IPS DF 4.7 (cell line): Measurements from ENCODE around the gene CPPED1.

ENCODE experiments used
- DNase-seq: peaks from one replicate; pipeline ENCODE4 v3.0.0-alpha.2; 2013; ENCODE audit warnings: low spot score; ENCODE audit errors: extremely low read depth

The CPPED1 gene

GRCh38 chr16:12649356-12649755, 154.3 kb downstream of the CPPED1 start:
- no peak for DNase-seq

- no peak for DNase-seq
These were observed 157.0 kb downstream of the CPPED1 start for GRCh38 chr16:12646490-12647274.

GRCh38 chr16:12646098-12646489, 157.6 kb downstream of the CPPED1 start:
- no peak for DNase-seq

- no peak for DNase-seq
These were observed 160.6 kb downstream of the CPPED1 start for GRCh38 chr16:12643034-12643455.

- DNase-seq: no peak
These were observed 164.6 kb downstream of the CPPED1 start for GRCh38 chr16:12639044-12639443.

GRCh38 chr16:12637002-12637401, 166.7 kb downstream of the CPPED1 start:
- no peak for DNase-seq

GRCh38 chr16:12629271-12629670, 174.4 kb downstream of the CPPED1 start:
- no peak for DNase-seq

GRCh38 chr16:12628536-12628935, 175.2 kb downstream of the CPPED1 start:
- no peak for DNase-seq

- DNase-seq: no peak
These were observed 176.3 kb downstream of the CPPED1 start for GRCh38 chr16:12627394-12627793.

GRCh38 chr16:12626411-12626810, 177.3 kb downstream of the CPPED1 start:
- no peak for DNase-seq

GRCh38 chr16:12625716-12626115, 178.0 kb downstream of the CPPED1 start:
- no peak for DNase-seq

GRCh38 chr16:12625068-12625467, 178.6 kb downstream of the CPPED1 start:
- DNase-seq: no peak

GRCh38 chr16:12620150-12620549, 183.5 kb downstream of the CPPED1 start:
- DNase-seq: no peak

- no peak for DNase-seq
These were observed 185.2 kb downstream of the CPPED1 start for GRCh38 chr16:12618515-12618914.

- DNase-seq: no peak
These were observed 186.3 kb downstream of the CPPED1 start for GRCh38 chr16:12617401-12617819.

GRCh38 chr16:12614662-12615278, 188.9 kb downstream of the CPPED1 start:
- no peak for DNase-seq

GRCh38 chr16:12613992-12614661, 189.6 kb downstream of the CPPED1 start:
- no peak for DNase-seq

GRCh38 chr16:12613131-12613991, 190.3 kb downstream of the CPPED1 start:
- peak; percentile 51 for DNase-seq

- no peak for DNase-seq
These were observed 191.0 kb downstream of the CPPED1 start for GRCh38 chr16:12612598-12613101.

- DNase-seq: no peak
These were observed 191.6 kb downstream of the CPPED1 start for GRCh38 chr16:12611916-12612597.
